Measurements from ENCODE around the gene FUT8.
"Not testable (repeated sequence)": the region's sequence is repeated elsewhere in the genome, so short reads cannot be mapped to it uniquely, and the experiment has no call there.

FUT8 gene

DNA sequence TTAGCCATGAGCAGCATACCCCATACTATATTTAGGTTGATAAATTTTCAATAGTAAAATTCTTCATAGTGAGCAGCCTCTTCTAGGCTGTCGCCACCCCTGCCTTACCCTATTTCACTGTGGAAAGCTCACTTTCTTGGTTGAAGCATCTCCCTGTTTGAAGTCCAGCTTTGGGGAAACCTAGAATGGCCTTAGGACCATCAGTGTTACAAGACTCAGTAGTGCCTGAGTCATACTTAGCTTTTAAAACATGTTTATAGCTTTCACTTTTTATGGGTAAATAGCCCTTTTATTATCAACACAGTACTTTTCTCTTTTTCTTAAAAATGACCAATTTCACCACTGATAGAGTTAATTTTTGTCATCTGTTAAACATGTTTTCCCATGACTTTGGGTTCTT, 37.1 kb downstream of the FUT8 start:
- no peak for DNase-seq (ENCODE audit: low read depth in 2 of 3, low spot score in 1 of 3)

GRCh38 chr14:65453807-65454480, 41.4 kb downstream of the FUT8 start:
- no peak for DNase-seq (ENCODE audit: low read depth in 2 of 3, low spot score in 1 of 3)

- no peak for DNase-seq (ENCODE audit: low read depth in 2 of 3, low spot score in 1 of 3)
Measured at GRCh38 chr14:65456247-65456646, 43.7 kb downstream of the FUT8 start.

DNA sequence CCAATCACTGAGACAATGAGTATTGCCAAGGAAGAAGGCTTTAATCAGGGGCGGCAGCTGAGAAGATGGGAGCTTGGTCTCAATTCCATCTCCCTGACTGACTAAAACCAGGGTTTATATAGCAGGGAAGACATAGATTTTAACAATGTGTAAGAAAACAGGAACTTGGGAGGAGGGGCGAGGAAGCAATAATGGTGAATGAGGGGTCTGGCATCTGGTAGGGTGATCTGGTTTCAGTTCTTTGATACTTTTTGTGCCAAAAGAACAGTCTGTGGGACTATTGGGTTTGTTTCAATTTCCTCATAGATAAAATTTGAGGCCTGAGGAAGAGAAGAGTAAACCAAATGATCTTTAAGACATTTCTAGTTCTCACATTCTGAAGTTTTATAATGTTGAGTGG, 49.2 kb downstream of the FUT8 start:
- no peak for DNase-seq (ENCODE audit: low read depth in 2 of 3, low spot score in 1 of 3)

- no peak for DNase-seq (ENCODE audit: low read depth in 2 of 3, low spot score in 1 of 3)
Measured at GRCh38 chr14:65462411-65462810, 49.9 kb downstream of the FUT8 start.

- DNase-seq (ENCODE audit: low read depth in 2 of 3, low spot score in 1 of 3), result no peak
Measured at GRCh38 chr14:65465584-65465983, 53.1 kb downstream of the FUT8 start.

- DNase-seq (ENCODE audit: low read depth in 2 of 3, low spot score in 1 of 3), result not testable (repeated sequence)
Measured at GRCh38 chr14:65467926-65468325, 55.4 kb downstream of the FUT8 start.

- DNase-seq (ENCODE audit: low read depth in 2 of 3, low spot score in 1 of 3), result no peak
Measured at GRCh38 chr14:65469903-65470302, 57.4 kb downstream of the FUT8 start.

DNA sequence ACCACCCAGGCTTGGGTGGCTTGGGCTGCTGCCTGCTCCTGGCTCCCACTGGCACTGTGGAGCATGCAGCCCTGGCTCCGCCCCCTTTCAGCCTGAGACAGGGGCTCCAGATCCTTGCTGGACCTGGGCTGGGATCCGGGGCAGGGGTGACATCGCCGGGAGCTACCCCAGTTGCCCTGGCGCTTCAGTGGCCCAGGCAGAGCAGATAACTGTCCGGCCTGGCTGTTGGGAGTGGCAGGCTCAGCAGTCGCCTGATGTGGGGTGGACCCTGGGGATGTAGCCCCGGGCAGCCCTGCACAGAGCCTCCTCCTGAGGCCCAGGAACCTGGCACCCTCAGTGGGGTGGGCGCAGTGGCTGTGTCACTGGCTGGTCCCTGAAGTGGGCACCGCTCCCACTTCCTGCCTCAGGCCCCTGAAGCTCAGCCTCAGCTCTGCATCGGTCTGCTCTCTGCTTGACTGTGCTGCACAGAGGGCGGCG, 57.9 kb downstream of the FUT8 start:
- DNase-seq (ENCODE audit: low read depth in 2 of 3, low spot score in 1 of 3), result no peak

GRCh38 chr14:65471038-65471878, 58.7 kb downstream of the FUT8 start:
- DNase-seq (ENCODE audit: low read depth in 2 of 3, low spot score in 1 of 3), result no peak

DNA sequence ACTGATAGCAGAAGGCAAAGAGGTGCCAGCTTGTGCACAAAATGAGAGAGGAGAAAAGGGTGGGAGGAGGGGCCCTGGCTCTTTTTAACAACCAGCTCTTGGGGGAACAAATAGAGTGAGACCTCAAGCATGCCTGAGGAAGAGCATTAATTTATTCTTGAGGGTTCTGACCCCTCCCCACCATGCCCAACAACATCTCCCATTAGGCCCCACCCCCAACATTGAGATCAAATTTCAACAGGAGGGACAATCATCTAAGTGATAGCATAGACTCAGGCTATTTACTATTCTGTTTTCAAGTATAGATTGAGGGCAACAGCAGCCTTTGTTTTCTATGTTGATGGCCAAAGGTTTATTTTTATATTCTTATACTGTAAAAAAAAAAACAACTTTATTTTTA, 59.7 kb downstream of the FUT8 start:
- no peak for DNase-seq (ENCODE audit: low read depth in 2 of 3, low spot score in 1 of 3)

GRCh38 chr14:65476273-65476941, 63.9 kb downstream of the FUT8 start:
- no peak for DNase-seq (ENCODE audit: low read depth in 2 of 3, low spot score in 1 of 3)

GRCh38 chr14:65476942-65477318, 64.4 kb downstream of the FUT8 start:
- no peak for DNase-seq (ENCODE audit: low read depth in 2 of 3, low spot score in 1 of 3)

DNA sequence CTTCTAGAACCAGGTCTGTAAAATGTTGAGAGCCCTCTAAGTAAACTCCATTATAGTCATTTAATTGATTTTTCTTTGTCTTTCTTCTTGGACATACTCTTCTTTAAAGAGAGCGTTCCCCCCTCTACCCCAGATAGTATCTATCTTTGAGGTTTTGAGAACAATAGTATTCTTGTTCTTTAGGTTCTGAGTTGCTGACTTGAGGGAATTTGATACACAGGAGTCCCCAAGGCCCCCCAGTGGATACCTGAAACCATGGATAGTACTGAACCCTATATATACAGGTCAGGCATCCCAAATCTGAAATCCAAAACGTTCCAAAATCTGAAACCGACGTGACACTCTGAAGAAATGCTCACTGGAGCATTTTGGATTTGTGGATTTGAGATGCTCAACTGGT, 65.5 kb downstream of the FUT8 start:
- DNase-seq (ENCODE audit: low read depth in 2 of 3, low spot score in 1 of 3), result no peak

- DNase-seq (ENCODE audit: low read depth in 2 of 3, low spot score in 1 of 3), result no peak
Measured at GRCh38 chr14:65478596-65478995, 66.1 kb downstream of the FUT8 start.

GRCh38 chr14:65479386-65479785, 66.9 kb downstream of the FUT8 start:
- DNase-seq (ENCODE audit: low read depth in 2 of 3, low spot score in 1 of 3), result no peak

GRCh38 chr14:65482757-65483438, 70.4 kb downstream of the FUT8 start:
- DNase-seq (ENCODE audit: low read depth in 2 of 3, low spot score in 1 of 3), result no peak

GRCh38 chr14:65483647-65484046, 71.1 kb downstream of the FUT8 start:
- no peak for DNase-seq (ENCODE audit: low read depth in 2 of 3, low spot score in 1 of 3)

DNA sequence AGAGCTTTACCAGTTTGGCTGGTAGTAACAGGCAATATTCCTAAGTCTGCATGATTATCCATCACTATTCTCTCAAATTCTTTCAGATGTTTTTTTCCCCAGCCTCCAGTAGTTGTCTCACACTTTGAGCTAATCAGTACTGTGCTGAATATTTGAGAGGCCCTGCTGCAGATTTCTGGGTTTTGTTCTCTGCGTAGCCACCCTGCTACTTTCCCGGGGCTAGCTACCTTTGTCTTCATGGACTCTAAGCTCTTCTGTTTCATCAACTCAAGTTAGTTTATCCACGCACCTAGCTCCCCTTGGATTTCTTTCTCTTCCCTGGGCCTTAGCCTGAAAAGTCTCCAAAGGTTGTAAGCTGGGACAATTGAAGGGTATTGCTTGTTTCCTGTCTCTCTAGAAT, 73.0 kb downstream of the FUT8 start:
- DNase-seq (ENCODE audit: low read depth in 2 of 3, low spot score in 1 of 3), result no peak

DNA sequence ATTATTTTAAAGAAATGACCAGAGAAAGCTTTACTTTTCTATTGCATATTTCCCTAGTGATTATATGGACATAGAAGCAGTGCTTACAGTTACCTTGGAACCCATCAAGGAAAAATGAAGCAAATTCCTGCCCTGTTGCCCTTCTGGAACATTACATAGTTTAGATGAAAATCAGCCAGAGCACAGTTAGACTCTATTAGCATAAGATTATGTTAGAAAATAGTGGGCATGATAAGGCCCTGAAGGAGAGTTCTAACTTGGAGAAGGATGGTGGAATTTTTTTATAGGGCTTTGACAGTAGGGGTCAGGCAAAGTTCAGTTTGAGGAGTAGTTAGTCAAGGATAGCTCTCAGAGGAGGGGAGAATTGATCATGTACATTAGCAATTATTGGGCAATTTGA, 74.3 kb downstream of the FUT8 start:
- no peak for DNase-seq (ENCODE audit: low read depth in 2 of 3, low spot score in 1 of 3)

- DNase-seq (ENCODE audit: low read depth in 2 of 3, low spot score in 1 of 3), result no peak
Measured at GRCh38 chr14:65487783-65488494, 75.4 kb downstream of the FUT8 start.

Measured in stimulated activated CD4-positive, alpha-beta T cell treated with anti-CD3 and anti-CD28 coated beads, Interleukin-12 subunit alpha, Interleukin-12 subunit beta, amount 100 ng/mL, for 48 hours (primary cell).